ENCODE data around the gene BOK.

GRCh38 chr2:241618829-241619228 lies 60.3 kb downstream of the BOK start:
- no peak for TF ChIP-seq CTCF (IDR thresholded peaks at IDR 0.05; ENCODE audit: low read depth, low read length, missing input control)
- no peak for TF ChIP-seq JUND (IDR thresholded peaks at IDR 0.05)
- TF ChIP-seq YY1 (IDR thresholded peaks at IDR 0.05), result no peak
- TF ChIP-seq TAF1 (conservative IDR thresholded peaks at IDR 0.05), result no peak
- TF ChIP-seq EGR1 (IDR thresholded peaks at IDR 0.05; ENCODE audit: low read depth in 2 of 2), result no peak
- no peak for TF ChIP-seq SP1 (IDR thresholded peaks at IDR 0.05)
- TF ChIP-seq RAD21 (IDR thresholded peaks at IDR 0.05), result no peak
- TF ChIP-seq ATF3 (IDR thresholded peaks at IDR 0.05), result no peak
- no peak for TF ChIP-seq HNF4A (conservative IDR thresholded peaks at IDR 0.05)
- TF ChIP-seq MAX (IDR thresholded peaks at IDR 0.05), result no peak
- TF ChIP-seq REST (IDR thresholded peaks at IDR 0.05), result no peak
- TF ChIP-seq FOXA2 (IDR thresholded peaks at IDR 0.05), result no peak
- no peak for TF ChIP-seq GABPA (IDR thresholded peaks at IDR 0.05 in 1 of 2, conservative IDR thresholded peaks at IDR 0.05 in 1 of 2)

Measured in liver (tissue), 3 donors.